HG03280 (cell line): ENCODE results near the gene PTPRJ.

Experiments used
- ATAC-seq: cut with Tn5 transposase; IDR thresholded peaks from one replicate; pipeline ENCODE4 v1.9.1; 2021; ENCODE audit warnings: mild to moderate bottlenecking, moderate library complexity; ENCODE audit not compliant: unreplicated experiment

Gene PTPRJ

DNA sequence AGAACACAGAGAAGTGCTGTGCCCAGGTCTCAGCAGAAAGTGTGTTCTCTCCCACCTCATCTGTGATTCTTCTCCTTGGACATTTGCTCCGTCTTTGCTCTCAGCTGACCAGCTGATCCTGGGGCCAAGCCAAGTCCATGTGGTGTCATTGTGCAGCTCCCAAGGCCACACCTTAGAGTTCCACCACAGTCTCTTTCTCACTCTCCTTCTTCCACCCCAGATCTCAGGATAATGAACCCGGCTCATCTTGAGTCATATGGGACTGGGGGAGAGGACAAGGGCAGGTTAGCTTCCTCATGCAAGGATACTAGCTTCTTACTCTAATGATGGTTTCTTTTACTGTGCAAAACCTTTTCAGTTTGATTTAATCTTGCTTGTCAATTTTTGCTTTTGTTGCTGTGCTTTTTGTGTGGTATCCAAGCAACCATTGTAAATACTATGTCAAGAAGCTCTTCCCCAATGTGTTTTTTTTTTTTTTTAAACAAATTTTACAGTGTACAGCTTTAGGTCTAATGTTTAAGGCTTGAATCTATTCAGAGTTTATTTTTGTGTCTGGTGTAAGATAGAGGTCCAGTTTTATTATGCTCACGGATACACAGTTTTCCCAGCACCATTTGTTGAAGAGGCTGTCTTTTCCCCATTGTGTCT, 161.2 kb downstream of the PTPRJ start:
- ATAC-seq: no peak

DNA sequence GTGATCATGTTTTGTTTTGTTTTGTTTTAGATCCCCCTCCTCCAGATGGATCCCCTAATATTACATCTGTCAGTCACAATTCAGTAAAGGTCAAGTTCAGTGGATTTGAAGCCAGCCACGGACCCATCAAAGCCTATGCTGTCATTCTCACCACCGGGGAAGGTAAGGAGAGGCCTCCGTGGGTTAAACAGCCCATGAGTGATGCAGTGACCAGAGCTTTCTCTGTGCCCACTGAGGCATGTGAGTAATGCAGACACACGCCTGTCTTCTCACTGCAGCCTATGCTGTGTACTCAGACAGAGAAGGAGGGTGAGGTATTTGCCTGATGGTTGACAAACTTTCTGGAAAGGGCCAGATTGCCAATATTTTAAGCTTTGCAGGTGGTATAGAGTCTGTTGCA, 162.5 kb downstream of the PTPRJ start:
- no peak for ATAC-seq

DNA sequence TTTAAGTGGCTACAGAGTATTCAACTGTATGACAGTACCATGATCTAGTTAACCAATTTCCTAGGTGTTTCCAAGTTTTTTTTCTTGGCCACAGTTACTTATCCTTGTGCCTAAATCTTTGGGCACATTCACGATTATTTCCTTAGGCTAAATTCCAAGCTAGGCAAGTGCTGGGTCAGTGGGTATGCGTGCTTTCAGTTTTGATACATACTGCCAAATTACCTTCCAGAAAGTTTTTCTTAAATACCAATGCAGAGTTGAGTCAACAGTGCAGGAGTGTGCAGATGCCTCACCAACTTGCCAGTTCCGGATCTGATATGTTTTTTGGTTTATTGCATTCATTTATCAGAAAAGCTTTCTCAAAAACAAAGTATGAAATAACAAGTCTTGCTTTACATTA, 168.4 kb downstream of the PTPRJ start:
- ATAC-seq: no peak

DNA sequence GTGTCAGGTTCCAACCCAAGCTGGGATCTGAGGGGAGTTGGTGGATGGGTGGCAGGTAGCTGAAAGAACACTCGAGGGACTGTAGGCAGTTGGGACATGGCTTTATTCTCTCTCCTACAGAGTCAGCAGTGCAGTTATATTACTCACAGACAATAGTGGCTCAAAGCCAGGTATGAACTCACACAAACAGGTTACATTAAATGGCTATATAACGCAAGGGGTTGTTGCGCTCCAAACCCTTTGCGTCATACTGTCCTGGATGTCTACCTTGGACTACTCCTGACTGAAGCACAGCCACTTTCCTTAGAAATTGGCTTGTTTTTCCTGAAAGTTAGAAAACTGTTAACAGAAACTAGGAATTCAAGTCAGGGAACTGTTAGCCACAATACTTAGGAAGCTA, 169.9 kb downstream of the PTPRJ start:
- no peak for ATAC-seq

DNA sequence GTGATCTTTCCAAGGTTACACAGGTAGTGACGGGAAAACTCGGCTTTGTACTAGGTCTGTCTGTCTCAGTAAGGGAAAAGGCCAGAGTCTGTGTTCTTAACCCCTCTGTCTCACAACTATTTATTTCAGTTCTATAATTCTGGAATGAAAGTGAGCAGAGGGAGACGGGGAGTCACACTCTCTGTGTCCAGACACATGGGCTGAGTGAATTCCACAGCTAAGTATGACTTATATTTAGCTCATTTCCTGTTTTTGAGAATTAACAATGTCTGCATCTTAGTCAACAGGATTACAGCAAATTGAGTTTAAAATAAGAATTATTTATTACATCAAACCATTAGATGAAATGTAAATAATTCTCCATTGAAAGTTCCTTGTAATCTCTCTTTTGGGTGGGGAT, 173.8 kb downstream of the PTPRJ start:
- ATAC-seq: no peak

DNA sequence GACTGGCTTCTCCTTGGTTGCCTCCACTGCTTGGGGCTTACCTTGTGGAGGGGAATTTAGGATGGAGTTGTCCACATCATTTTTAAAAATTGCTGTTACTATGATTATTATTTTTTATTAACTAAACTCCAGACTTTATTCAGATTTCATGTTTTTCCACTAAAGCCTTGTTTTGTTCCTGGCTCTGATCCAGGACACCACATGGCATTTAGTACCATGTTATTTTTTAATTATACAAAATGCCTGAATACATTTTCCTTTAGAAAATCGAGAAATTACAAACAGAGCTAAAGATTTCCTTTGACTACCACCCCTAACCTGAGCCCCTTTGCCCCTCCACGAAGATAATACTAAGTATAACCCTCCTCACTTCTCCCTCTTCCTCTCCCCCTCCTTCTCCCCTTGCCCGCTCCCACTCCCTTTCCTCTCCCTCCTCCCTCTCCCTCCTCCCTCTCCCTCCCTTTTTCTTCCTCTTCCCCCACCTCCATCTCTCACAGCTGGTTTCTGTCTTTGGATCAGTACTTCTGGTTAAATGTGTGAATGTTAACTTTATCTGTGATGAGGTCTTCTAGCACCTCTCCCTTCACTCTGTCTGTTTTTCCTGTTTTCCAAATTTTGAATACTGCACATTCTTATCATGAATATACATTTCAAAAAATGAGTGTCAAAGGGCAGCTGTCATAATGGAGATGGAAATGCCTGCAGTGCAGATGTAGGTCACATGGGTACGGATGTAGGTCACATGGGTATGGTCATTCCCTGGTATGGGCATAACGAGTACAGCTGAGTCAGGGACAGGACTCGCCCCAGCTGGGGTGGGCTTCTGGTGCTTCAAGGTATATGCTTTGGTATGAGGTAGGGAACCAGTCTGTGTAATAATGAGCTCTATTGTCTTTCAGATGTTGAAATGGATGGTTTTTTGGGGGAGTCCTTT, 181.9 kb downstream of the PTPRJ start:
- no peak for ATAC-seq

DNA sequence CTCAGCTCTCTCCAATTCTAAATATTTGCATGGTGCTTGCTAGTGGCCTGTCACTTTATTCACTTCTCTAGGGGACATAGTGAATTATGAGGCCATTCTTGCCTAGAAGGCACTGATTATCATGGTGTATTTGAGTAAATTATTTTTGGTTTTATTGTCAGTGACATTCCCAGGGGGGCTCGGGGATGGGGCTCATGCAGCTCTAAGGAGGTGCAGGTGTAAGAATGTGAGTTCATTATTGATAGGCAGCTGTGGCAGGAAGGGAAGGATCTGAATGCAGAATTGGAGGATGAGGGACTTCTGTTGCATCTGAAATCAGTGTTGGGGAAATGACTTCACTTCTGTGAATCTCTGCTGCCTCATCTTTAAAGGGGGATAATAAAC, 182.5 kb downstream of the PTPRJ start:
- ATAC-seq: no peak

DNA sequence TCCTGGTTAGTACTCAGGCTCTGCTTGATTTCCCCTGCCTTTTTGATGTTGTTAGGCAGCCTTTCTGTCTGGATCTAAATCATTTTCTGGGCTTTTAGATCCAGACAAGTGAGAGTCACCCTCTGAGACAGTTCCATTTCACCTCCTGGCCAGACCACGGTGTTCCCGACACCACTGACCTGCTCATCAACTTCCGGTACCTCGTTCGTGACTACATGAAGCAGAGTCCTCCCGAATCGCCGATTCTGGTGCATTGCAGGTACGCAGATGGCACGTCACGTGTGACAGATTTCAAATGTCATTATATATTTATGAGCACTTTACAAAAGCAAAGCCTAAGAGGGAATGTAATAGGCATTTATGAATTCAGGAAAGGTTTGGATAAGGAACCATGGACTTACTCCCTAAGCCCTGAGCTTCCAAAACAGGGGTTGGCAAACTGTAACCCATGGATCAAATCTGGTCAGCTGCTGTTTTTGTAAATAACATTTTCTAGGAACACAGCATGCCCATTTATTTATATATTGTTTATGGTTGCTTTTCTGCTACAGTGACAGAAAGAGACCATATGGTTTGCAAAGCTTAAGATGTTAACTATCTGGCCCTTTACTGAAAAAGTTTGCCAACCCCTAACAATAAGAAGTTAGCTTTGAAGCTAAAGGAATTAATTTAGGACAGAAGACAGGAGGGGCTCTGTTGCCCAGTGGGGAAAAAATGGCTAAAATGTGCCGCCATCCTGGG, 183.2 kb downstream of the PTPRJ start:
- no peak for ATAC-seq

DNA sequence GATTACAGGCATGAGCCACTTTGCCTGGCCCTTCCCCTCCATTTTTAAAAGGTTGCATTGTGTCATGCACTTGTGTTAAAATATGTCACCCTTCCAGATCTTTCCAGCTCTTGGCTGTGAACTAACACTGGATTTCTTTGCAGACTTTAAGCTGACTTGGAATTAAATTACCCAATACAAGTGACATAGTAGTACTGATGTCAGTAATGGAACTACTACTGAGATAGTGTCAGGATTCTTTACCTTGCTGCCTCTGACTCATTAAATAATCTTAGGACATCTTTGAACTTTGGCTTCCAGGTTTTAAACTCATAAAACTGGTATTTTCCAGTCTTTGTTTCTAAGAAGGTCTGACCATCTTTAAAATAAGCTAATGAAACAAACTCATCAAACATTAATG, 184.5 kb downstream of the PTPRJ start:
- ATAC-seq: no peak

DNA sequence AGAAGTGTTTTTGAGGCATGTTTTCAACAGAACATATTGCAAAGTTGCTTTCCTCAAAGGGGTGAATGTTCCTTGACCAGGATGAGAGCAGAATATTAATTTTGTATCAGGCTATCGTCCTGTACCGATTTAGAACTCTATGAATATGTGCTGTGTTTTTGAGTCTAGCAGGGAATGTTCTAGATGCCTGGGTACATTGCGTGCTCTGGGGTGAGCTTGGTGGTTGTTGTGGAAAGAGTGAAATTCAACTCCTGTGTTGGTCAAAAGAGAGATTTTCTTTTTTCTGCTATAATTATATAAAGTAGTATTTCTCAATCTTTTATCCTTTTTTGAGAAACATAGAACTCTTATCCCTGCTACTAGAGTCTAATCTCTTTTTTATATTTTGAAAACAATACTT, 185.1 kb downstream of the PTPRJ start:
- ATAC-seq: no peak

DNA sequence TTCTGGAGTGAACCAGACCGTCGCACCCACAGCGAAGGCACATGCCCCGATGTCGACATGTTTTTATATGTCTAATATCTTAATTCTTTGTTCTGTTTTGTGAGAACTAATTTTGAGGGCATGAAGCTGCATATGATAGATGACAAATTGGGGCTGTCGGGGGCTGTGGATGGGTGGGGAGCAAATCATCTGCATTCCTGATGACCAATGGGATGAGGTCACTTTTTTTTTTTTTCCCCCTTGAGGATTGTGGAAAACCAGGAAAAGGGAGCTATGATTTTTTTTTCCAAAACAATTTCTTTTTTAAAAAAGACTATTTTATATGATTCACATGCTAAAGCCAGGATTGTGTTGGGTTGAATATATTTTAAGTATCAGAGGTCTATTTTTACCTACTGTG, 187.0 kb downstream of the PTPRJ start:
- ATAC-seq: no peak

DNA sequence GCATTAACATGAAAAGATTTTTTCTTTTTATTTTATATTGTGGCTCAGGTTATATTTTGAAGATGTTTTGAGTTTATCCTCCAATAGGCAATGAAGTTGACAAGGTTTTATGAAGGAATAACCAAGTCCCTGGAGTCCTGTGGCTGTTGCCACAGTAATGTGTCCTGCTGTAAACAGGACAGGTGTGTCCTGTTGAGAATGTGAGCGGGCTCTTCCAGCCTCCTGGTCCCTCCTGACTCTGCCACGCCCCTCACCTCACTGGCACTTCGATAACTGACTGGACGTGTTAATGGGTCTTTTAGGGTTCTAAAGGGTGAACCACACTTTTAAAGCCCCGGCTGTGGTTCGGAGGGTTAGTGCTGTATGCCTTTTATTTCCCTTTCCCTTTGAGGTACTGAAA, 188.5 kb downstream of the PTPRJ start:
- no peak for ATAC-seq

DNA sequence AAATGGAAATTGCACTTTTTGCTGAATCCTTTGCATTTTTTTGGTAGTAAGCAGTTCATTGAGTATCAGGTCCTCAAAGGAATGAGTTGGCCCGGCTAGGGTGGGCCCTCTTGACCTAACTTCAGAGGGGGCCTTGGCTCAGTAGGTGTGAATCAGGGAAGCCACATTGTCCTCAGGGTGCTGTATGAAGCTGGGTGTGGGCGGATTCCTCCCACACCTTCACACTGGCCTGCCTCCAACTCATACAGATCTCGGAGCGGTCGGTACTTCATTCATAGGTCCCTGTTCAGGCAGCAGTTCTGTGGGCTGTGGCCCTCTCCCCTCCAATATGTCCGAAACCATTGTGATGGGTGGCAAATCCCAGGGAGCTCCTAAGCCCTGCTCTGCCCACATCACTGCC, 188.9 kb downstream of the PTPRJ start:
- ATAC-seq: no peak

DNA sequence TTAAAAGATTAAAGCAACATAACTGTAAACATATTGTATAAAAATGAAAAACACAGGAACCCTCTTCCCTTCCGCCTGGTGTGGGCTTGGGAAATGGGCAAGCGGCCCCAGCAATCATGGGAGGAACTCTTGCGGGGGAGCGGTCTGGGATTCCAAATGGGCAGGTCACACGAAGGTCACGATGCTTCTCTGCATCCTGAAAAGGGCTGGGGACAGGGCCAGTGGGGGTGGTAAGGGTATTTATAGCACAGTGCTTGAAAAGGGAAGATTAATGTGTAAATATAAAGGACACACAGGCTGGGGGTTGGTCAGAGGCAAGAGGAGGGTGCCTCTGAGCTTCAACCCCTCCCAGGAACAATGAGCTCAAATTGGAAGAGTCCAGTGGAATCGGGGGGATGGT, 189.4 kb downstream of the PTPRJ start:
- no peak for ATAC-seq

DNA sequence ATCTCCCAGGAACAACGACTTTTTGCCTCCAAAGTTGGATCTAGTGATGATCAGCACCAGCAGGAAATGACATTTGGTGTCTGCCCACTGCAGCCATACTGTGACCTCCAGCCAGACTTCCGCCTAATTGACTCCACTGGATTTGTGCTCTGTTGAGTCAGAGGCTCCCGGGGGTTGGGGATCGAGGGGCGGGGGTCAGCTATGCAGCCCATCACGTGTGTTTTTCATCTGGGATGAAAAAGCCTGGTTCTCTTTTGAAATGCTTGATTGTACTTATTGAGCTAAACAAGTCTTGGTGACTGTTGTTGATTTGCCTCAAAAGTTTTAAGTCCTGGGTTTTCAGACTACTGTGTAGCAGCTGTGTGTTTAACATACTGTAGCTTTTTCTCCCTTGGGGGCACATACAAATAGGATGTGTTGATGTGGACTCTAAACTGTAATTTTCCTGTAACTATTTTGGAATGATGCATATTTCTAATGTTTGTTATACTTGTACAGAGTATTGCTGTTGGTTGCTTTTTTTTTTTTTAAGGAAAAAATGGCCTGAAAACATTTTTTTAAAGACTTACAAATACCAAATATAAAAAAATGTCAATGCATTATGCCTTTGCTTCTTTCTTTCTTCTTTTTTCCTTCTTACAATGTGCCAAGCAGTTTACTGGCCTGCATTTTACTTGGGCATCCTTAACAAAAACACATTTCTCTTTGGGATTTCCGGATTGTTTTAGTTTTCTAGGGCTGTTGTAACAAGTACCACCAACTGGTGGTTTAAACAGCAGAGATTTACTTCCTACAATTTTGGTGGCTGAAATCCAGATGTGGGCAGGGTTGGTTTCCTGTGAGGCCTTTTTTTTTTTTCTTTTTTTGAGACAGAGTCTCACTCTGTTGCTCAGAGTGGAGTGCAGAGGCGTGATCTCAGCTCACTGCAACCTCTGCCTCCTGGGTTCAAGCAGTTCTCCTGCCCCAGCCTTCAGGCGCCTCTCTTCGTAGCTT, 190.2 kb downstream of the PTPRJ start:
- ATAC-seq: no peak

DNA sequence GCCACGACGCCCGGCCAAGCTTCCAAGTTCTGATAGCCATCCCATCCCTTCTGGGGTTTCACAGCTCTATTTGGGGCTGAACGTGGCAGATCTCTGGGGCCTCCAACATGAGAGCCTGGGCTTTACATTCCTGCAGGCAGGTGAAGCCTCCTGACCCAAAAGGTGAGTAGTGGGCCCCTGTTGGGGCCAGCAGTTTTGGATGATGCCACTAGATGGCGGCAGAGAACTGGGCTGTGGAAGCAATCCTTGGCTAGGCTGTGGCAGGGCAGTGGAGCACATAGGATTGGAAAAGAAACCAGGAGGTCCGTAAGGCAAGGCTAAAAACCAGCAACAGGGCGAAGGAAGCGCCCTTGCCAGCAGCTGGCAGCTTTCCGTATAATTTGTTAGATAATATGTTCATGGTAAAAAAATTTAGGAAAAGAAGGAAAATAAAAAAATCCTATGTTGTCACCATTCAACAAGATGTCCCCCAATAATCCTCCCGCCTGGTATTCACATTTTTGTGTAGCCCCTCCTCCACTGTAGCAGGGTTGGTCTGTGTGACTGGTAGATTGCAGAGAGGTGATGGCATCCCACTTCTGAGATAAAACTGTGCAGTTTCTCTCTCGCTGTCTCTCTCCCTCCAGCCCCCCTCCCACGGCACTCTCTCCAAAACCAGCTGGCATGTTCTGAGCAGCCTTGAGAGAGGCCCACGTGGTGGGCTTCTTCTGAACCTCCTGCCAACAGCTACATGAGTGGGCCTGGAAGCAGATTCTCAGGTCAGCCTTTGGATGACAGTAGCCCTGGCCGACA, 192.7 kb downstream of the PTPRJ start:
- ATAC-seq: peak; percentile 63

DNA sequence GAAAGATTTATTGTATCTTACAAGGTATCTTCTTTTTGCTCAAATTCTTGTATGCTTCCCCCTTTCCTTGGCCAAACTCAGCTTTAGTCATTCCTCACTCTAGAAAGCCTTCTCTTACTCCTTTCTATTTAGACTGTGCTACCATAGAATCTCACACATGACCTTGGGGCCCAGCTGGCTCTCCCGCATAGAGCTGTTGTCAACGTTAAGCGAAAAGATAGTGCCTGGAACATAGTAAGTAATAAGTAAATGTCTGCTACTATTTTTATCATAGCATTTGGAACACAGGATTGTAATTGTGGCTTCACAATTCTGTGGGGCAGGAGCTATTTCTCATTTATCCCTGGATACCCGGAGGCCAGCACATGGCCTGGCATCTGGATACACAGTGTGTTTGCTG, 197.3 kb downstream of the PTPRJ start:
- no peak for ATAC-seq

DNA sequence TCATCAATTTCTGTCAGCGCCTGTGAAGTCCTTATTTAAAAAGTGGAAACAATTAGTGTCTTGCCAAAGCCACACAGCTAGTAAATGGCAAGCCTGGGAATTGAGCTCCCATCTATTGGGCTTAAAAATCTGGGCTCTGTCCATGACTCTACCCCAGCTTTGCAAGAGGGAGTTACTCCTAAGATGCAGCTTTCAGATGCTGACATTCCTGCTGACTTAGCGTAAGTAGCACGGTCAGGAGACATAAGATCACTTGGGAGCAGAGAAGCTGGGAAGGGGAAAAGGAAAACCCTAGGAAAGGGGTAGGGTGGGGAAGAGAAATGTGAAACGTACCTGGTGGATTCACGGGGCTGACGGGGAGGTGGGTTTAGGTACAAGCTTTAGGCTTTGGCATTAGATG, 200.3 kb downstream of the PTPRJ start:
- no peak for ATAC-seq

DNA sequence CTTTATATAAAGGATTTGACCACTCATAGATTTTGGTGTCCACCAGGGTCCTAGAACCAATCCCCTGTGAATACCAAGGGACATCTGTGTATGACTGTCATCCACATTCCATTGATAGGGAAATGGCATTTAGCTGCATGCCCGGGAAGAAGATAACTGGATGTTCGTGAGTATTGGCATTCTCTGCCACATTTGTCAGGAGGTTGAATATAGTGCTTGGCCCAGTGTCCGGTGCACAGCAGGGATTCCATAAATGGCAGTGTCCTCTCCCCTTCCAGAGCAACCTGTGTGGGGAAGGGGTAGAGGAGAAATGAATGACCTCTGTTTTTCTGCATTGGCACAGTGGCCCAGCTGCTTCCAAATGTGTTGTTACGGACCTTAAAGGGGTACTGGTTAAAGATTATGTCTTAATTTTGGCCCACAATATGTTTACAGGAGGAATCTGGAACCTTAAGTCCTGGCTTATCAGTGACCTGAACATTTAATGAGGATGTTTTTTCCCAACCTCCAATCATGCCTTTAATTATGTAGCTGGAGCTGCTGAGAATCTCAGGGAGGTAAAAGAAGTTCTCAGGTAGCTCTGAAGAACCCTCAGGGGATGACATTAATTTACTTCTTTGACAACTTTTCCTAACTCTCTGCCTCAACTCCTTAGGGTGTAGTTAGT, 202.6 kb downstream of the PTPRJ start:
- no peak for ATAC-seq
